Measurements from ENCODE around the gene MAP4K1. TPM values are rescaled to one million over a fixed set of nuclear protein-coding genes. Genes with fewer than 3 reads are reported as not detected.
"Not testable (repeated sequence)": the region's sequence is repeated elsewhere in the genome, so short reads cannot be mapped to it uniquely, and the experiment has no call there.

MAP4K1 gene
- total RNA-seq, 1 donor from 2014 or later, result 284 TPM

GRCh38 chr19:38580080-38580479 is 37.7 kb downstream of the MAP4K1 start:
- intact Hi-C loops (cut with micrococcal nuclease), result no loop called here

DNA sequence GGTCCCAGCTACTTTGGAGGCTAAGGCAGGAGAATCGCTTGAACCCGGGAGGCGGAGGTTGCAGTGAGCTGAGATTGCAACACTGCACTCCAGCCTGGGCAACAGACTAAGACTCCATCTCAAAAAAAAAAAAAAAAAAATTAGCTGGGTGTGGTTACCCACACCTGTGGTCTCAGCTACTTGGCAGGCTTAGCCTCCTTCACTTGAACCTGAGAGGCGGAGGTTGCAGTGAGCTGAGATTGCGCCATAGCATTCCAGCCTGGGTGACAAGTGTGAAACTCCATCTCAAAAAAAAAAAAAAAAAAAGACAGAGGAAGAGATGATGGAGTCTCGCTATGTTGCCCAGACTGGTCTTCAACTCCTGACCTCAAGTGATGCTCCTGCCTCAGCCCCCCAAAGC is 38.4 kb downstream of the MAP4K1 start:
- intact Hi-C loops (cut with micrococcal nuclease), result not testable (repeated sequence)

DNA sequence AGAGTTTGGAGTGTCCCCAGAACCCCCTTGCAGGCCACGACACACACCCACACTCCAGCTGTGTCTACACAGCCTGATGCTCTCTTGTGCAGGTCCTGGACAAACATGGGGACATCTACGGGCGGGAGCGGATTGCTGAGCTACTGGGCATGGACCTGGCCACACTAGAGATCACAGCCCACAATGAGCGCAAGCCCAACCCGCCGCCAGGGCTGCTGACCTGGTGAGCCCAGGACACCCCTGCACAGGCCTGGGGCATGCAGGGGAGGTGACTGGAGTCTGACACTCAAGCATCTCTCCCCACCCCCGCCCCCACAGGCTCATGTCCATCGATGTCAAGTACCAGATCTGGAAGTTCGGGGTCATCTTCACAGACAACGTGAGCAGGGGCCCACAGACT is 39.9 kb downstream of the MAP4K1 start:
- intact Hi-C loops (cut with micrococcal nuclease), result no loop called here

DNA sequence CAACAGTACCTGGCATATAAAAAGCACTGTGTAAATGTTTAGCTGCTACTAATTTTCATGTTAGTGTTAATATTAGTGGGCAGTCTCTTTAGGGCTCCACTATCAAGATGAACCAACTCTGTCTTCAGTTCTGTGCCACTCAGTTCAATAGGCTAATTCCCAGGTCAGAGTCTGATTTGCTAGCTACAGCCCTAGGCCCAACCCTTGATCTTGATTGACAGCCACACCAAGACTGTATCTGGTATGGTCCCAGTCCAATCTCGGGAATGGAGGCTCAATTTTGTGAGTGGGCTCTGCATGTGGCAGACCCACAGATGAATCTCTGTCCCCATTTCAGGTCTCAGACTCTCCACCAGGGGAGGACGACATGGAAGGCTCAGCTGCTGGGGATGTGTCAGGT is 46.1 kb downstream of the MAP4K1 start:
- intact Hi-C loops (cut with micrococcal nuclease), result no loop called here

- intact Hi-C loops (cut with micrococcal nuclease), result no loop called here
Observed at GRCh38 chr19:38569368-38569983, 48.3 kb downstream of the MAP4K1 start.

- intact Hi-C loops (cut with micrococcal nuclease), result no loop called here
Observed at GRCh38 chr19:38565691-38566105, 52.1 kb downstream of the MAP4K1 start.

GRCh38 chr19:38564981-38565690 is 52.6 kb downstream of the MAP4K1 start:
- intact Hi-C loops (cut with micrococcal nuclease), result no loop called here

DNA sequence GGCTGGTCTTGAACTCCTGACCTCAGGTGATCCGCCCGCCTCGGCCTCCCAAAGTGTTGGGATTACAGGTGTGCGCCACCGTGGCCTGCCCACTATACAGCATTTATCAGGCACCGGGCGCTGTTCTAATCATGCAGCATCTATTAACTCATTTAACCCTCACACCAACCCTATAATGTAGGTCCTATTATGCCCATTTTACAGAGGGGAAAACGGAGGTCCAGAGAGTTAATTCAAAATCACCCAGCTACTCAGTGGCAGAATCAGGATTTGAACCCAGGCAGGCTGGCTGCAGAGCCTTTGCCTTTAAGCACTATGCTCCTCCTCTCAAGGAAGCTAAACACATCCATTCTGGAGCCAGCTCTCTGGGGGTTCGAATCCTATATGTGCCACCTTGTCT is 54.3 kb downstream of the MAP4K1 start:
- intact Hi-C loops (cut with micrococcal nuclease), result no loop called here

DNA sequence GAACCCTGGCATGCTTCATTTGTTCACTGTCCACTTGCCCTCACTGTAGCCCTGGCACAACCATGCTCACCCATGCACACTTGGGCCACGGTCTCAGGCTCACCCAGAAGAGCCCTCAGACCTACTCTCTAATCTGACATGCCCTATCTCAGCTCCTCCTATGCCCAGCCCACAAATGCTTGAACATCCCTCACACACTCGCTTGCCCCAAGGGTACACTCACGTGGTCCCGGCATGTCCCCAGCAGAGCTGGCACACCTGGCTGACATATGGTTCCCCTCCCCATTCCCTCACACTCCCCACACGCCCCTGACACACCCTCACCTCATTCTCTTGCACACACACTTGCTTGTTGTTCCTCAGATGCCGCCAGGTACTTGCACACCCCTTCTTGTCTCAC is 55.7 kb downstream of the MAP4K1 start:
- intact Hi-C loops (cut with micrococcal nuclease), result no loop called here

GRCh38 chr19:38561658-38562057 is 56.1 kb downstream of the MAP4K1 start:
- intact Hi-C loops (cut with micrococcal nuclease), result no loop called here

GRCh38 chr19:38561053-38561606 is 56.6 kb downstream of the MAP4K1 start:
- intact Hi-C loops (cut with micrococcal nuclease), result no loop called here

- intact Hi-C loops (cut with micrococcal nuclease), result loop anchor here (2.0 kb wide), 1 partner anchor 15 kb away; no protein-coding TSS in a partner anchor
Observed at GRCh38 chr19:38559428-38560401, 58.0 kb downstream of the MAP4K1 start.

DNA sequence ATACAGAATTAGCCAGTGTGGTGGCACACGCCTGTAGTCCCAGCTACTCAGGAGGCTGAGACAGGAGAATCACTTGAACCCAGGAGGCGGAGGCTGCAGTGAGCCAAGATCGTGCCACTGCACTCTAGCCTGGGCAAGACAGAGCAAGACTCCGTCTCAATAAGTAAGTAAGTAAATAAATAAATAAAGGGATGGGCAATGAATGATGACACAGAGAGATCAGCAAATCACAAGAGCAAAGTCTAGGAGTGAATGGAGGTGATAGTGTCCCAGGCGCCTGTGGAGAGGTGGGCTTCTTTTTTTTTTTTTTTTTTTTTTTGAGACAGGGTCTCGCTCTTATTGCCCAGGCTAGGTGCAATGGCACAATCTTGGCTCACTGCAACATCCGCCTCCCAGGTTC is 58.8 kb downstream of the MAP4K1 start:
- intact Hi-C loops (cut with micrococcal nuclease), result loop anchor here (2.0 kb wide), 1 partner anchor 14 kb away; no protein-coding TSS in a partner anchor

DNA sequence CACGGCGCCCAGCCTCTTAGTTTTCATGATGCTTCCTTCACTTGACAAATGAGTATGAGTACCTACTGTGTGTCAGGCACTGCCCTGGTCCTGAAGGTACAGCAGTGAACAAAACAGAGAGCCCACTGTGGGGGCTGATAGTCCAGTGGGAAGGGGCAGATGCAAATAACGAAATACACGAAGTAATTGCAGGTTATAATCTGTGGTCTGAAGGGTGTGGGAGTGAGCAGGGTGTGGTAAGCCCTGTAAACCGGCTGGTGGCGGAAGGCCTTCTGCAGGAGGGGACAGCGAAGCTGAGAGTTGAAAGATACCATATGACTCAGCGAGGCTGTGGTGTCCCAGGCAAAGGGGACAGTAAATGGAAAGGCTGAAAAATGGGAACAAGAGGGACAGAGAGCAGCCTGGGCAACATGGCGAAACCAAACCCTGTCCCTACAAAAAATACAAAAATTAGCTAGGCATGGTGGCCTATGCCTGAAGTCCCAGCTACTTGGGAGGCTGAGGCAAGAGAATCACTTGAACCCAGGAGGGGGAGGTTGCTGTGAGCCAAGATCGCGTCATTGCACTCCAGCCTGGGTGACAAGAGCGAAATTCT is 60.5 kb downstream of the MAP4K1 start:
- intact Hi-C loops (cut with micrococcal nuclease), result loop anchor here (2.0 kb wide), 1 partner anchor 61 kb away; the partner anchor contains the start of gene EIF3K

GRCh38 chr19:38556521-38557174 is 61.1 kb downstream of the MAP4K1 start:
- intact Hi-C loops (cut with micrococcal nuclease), result loop anchor here (2.0 kb wide), 1 partner anchor 62 kb away; the partner anchor contains the start of gene EIF3K

DNA sequence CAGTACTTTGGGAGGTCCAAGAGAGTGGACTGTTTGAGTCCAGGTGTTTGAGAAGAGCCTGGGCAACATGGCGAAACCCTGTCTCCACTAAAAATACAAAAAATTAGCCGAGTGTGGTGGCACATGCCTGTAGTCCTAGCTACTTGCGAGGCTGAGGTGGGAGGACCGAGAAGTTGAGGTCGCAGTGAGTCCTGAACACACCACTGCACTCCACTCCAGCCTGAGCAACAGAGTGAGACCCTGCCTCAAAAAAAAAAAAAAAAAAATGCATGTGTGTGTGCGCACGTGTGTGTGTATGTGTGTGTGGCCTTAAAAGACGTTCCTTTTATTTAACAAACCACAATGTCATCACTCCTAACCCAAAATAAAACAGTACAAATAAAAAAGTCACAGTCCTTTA is 62.6 kb downstream of the MAP4K1 start:
- intact Hi-C loops (cut with micrococcal nuclease), result no loop called here

DNA sequence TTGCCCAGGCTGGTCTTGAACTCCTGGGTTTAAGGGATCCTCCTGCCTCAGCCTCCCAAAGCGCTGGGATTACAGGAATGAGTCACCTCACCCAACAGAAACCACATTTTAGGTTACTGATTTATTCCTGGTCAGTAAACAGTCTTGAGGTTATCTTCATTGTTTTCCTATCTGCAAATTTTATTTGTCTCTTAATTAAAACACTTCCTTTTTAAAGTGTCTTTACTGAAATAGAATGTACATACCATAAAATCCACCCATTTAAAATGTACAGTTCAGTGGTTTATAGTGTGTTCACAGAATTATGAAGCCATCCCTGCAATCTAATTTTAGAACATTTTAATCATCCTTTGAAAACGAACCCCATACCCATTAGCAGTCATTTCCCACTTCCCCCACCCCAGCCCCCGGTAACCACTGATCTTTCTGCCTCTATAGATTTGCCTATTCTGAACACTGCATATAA is 63.0 kb downstream of the MAP4K1 start:
- intact Hi-C loops (cut with micrococcal nuclease), result no loop called here

DNA sequence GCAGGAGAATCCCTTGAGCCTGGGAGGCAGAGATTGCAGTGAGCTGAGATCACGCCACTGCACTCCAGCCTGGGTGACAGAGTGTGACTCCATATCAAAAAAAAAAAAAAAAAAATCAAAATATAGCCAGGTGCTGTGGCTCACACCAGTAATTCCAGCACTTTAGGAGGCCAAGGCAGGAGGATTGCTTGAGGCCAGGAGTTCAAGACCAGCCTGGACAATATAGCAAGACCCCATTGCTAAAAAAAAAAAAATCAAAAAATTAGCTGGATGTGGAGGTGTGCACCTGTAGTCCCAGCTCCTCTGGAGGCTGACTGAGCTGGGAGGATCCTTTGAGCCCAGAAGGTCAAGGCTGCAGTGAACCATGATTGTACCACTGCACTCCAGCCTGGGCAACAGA is 64.5 kb downstream of the MAP4K1 start:
- intact Hi-C loops (cut with micrococcal nuclease), result not testable (repeated sequence)

- intact Hi-C loops (cut with micrococcal nuclease), result no loop called here
Observed at GRCh38 chr19:38551450-38551813, 66.3 kb downstream of the MAP4K1 start.

- intact Hi-C loops (cut with micrococcal nuclease), result no loop called here
Observed at GRCh38 chr19:38550376-38550775, 67.4 kb downstream of the MAP4K1 start.

Data from T-helper 2 cell treated with Interferon-gamma antibody and Interleukin-4, amounts not matched to agents 100 ng/mL and 5 ng/mL, for 36 hours (primary cell).